ENCODE data around the gene TCF7L2.

TCF7L2 gene

GRCh38 chr10:113000876-113001598 is 51.0 kb downstream of the TCF7L2 start:
- DNase-seq, result no peak

- DNase-seq, result no peak
Observed at GRCh38 chr10:113001599-113002448, 51.8 kb downstream of the TCF7L2 start.

GRCh38 chr10:113002449-113002777 is 52.4 kb downstream of the TCF7L2 start:
- DNase-seq, result no peak

GRCh38 chr10:113003052-113003451 is 53.0 kb downstream of the TCF7L2 start:
- no peak for DNase-seq

- DNase-seq, result no peak
Observed at GRCh38 chr10:113004069-113004618, 54.1 kb downstream of the TCF7L2 start.

GRCh38 chr10:113005380-113005779 is 55.3 kb downstream of the TCF7L2 start:
- DNase-seq, result no peak

- no peak for DNase-seq
Observed at GRCh38 chr10:113006656-113007342, 56.8 kb downstream of the TCF7L2 start.

GRCh38 chr10:113007343-113007771 is 57.3 kb downstream of the TCF7L2 start:
- no peak for DNase-seq

- DNase-seq, result no peak
Observed at GRCh38 chr10:113007821-113008220, 57.8 kb downstream of the TCF7L2 start.

GRCh38 chr10:113011592-113012374 is 61.7 kb downstream of the TCF7L2 start:
- DNase-seq, result no peak

GRCh38 chr10:113015201-113015600 is 65.2 kb downstream of the TCF7L2 start:
- no peak for DNase-seq

GRCh38 chr10:113017376-113017775 is 67.3 kb downstream of the TCF7L2 start:
- DNase-seq, result no peak

GRCh38 chr10:113018034-113018433 is 68.0 kb downstream of the TCF7L2 start:
- no peak for DNase-seq

GRCh38 chr10:113019096-113019495 is 69.0 kb downstream of the TCF7L2 start:
- DNase-seq, result no peak

GRCh38 chr10:113019692-113020474 is 69.8 kb downstream of the TCF7L2 start:
- DNase-seq, result no peak

GRCh38 chr10:113020475-113020753 is 70.4 kb downstream of the TCF7L2 start:
- no peak for DNase-seq

- DNase-seq, result peak; percentile 60
Observed at GRCh38 chr10:113020838-113021237, 70.8 kb downstream of the TCF7L2 start.

GRCh38 chr10:113021268-113022040 is 71.4 kb downstream of the TCF7L2 start:
- no peak for DNase-seq

- DNase-seq, result no peak
Observed at GRCh38 chr10:113022265-113022664, 72.2 kb downstream of the TCF7L2 start.

- peak; percentile 51 for DNase-seq
Observed at GRCh38 chr10:113023017-113023416, 73.0 kb downstream of the TCF7L2 start.

GRCh38 chr10:113024930-113025329 is 74.9 kb downstream of the TCF7L2 start:
- no peak for DNase-seq

All from DMS79 (cell line).